HepG2 (cell line): ENCODE measurements around the gene MTR. TPM values are rescaled to one million over a fixed set of nuclear protein-coding genes. Genes with fewer than 3 reads are reported as not detected.

Experiments
- ATAC-seq: fragments of 200-7000 bp; cut with Tn5 transposase; 3 replicates; pipeline ENCODE4 v1.9.1; 2020; ENCODE audit warnings: mild to moderate bottlenecking, moderate library complexity
- BruUV-seq: library from RNA; stranded (reverse); fragments of 400-500 nt; replicated peaks from 2 replicates; lab custom pipeline; 2021; lab: Mats Ljungman, UMichigan
- CTCF ChIA-PET: fragments of 300-600 bp; formaldehyde crosslinking; extraction: SDS; loops from one replicate; lab custom pipeline; 2021; ENCODE audit warnings: low total read pairs, inconsistent platforms, low intra/inter-chr PET ratio; lab: Yijun Ruan, JAX
- POLR2A ChIA-PET: fragments of 350-600 bp; sonication (Branson Sonifier 250); formaldehyde crosslinking; loops from one replicate; lab custom pipeline; 2020; ENCODE audit warnings: antibody characterized with exemption, inconsistent platforms; lab: Yijun Ruan, JAX
- DNase-seq: peaks from one replicate; pipeline ENCODE4 v3.0.0-alpha.2; 2015; ENCODE audit warnings: low spot score
- FAIRE-seq: peaks from 3 replicates; lab custom pipeline; 2011; peaks lifted over from hg19 to GRCh38; lab: Jason Lieb, UNC
- H2AFZ ChIP-seq: one replicate; pipeline ENCODE4 v1.6.1; 2011; ENCODE audit warnings: low read length, inconsistent platforms
- H3K27ac ChIP-seq: fragments of 300-600 bp; 3 replicates; pipeline ENCODE4 v1.8.0; 2011; ENCODE audit warnings: mixed run types, mild to moderate bottlenecking, mixed read lengths, low read length, inconsistent platforms; ENCODE audit not compliant: insufficient read depth; ENCODE audit errors: extremely low read length
- H3K27me3 ChIP-seq, 2 experiments: fragments of 200-600 bp in 1 of 2; 2 replicates in 1 of 2; 3 replicates in 1 of 2; pipeline versions ENCODE4 v1.6.0 to v1.8.0; 2011; ENCODE audit warnings: low read length in 2 of 2, mild to moderate bottlenecking in 2 of 2, moderate library complexity in 2 of 2, inconsistent platforms in 1 of 2; ENCODE audit not compliant: insufficient read depth in 2 of 2, control insufficient read depth in 1 of 2
- H3K36me3 ChIP-seq, 2 experiments: fragments of 200-600 bp in 1 of 2; replicated peaks in 1 of 2; 2 replicates in 1 of 2; 3 replicates in 1 of 2; pipeline versions ENCODE4 v1.5.1 to v1.8.0; 2011; ENCODE audit warnings: low read length in 2 of 2, inconsistent platforms in 1 of 2; ENCODE audit not compliant: insufficient read depth in 2 of 2, control insufficient read depth in 1 of 2
- H3K4me1 ChIP-seq: 2 replicates; pipeline ENCODE4 v1.5.1; 2012; ENCODE audit warnings: low read length, inconsistent platforms; ENCODE audit not compliant: insufficient read depth
- H3K4me2 ChIP-seq: 2 replicates; pipeline ENCODE4 v1.6.0; 2011; ENCODE audit warnings: low read depth, low read length, inconsistent platforms
- H3K4me3 ChIP-seq, 3 experiments: fragments of 200-600 bp in 1 of 3; sonication (generic), shearing (Covaris generic) in 1 of 3; replicated peaks in 1 of 3; 2 replicates each; pipeline ENCODE4 v1.5.1; 2011 to 2016; ENCODE audit warnings: low read length in 3 of 3, inconsistent platforms in 2 of 3, low read depth in 2 of 3, mild to moderate bottlenecking in 2 of 3, control low read depth in 1 of 3, mixed read lengths in 1 of 3; ENCODE audit not compliant: insufficient read depth in 1 of 3
- H3K79me2 ChIP-seq: one replicate; pipeline ENCODE4 v1.6.1; 2011; ENCODE audit warnings: low read length, inconsistent platforms; ENCODE audit not compliant: insufficient read depth
- H3K9ac ChIP-seq: 2 replicates; pipeline ENCODE4 v1.6.0; 2011; ENCODE audit warnings: mild to moderate bottlenecking, low read depth, low read length, inconsistent platforms; ENCODE audit not compliant: insufficient read depth
- H3K9me3 ChIP-seq: 2 replicates; pipeline ENCODE4 v1.5.1; 2012; ENCODE audit warnings: mild to moderate bottlenecking, low read length
- H4K20me1 ChIP-seq: 2 replicates; pipeline ENCODE4 v1.6.0; 2011; ENCODE audit warnings: inconsistent platforms, mild to moderate bottlenecking, low read length, moderate library complexity; ENCODE audit not compliant: insufficient read depth
- FOXO1 ChIP-seq: sonication (generic); formaldehyde crosslinking; IDR thresholded peaks from 2 replicates; pipeline ENCODE4 v1.4.0; 2020; ENCODE audit warnings: missing genetic modification reagents
- REST ChIP-seq, 2 experiments: IDR thresholded peaks; 2 replicates each; pipeline ENCODE4 v1.6.1; 2011 to 2012; ENCODE audit warnings: low read length in 2 of 2, borderline replicate concordance in 1 of 2, low read depth in 1 of 2, mild to moderate bottlenecking in 1 of 2, moderate library complexity in 1 of 2
- ZBTB44 ChIP-seq: sonication (generic); formaldehyde crosslinking; IDR thresholded peaks from 2 replicates; pipeline ENCODE4 v1.4.0; 2020; ENCODE audit warnings: missing genetic modification reagents
- ZFP41 ChIP-seq: sonication (generic); formaldehyde crosslinking; IDR thresholded peaks from 2 replicates; pipeline ENCODE4 v1.4.0; 2020; ENCODE audit warnings: mild to moderate bottlenecking, missing genetic modification reagents, borderline replicate concordance
- ZFY ChIP-seq: sonication (generic); formaldehyde crosslinking; IDR thresholded peaks from 2 replicates; pipeline ENCODE4 v1.4.0; 2020; ENCODE audit warnings: missing genetic modification reagents
- ZNF558 ChIP-seq: sonication (generic); formaldehyde crosslinking; IDR thresholded peaks from 2 replicates; pipeline ENCODE4 v1.9.0; 2022; ENCODE audit warnings: mild to moderate bottlenecking, missing genetic modification reagents, borderline replicate concordance
- ZNF678 ChIP-seq: sonication (generic); formaldehyde crosslinking; IDR thresholded peaks from 2 replicates; pipeline ENCODE4 v1.4.0; 2020; ENCODE audit warnings: mild to moderate bottlenecking, missing genetic modification reagents
- WGBS: methylation state at CpG from one replicate; pipeline ENCODE4 v1.1.6; 2017; ENCODE audit warnings: low lambda C conversion rate; 5-methylcytosine and 5-hydroxymethylcytosine counted together
- in situ Hi-C: cut with HindIII; loops from 2 replicates; pipeline ENCODE4 v1.10.0; 2017; ENCODE audit warnings: low pct_unique_long_range_greater_than_20kb; ENCODE audit not compliant: extremely low pct_ligation_motif_present
- intact Hi-C: fragments of 100-400 bp; cut with micrococcal nuclease; formaldehyde crosslinking; loops from one replicate; pipeline ENCODE4 v1.10.0; 2022; ENCODE audit not compliant: unreplicated experiment
- polyA plus RNA-seq, 8 experiments: library from polyadenylated mRNA; depleted of rRNA in 3 of 8; stranded (reverse) in 7 of 8; unstranded in 1 of 8; fragments of >200 nt; fragmentation: Illumina TruSeq in 4 of 8; extraction: Trizol in 4 of 8; gene quantifications; 2 replicates each; pipeline versions ENCODE4 v1.2.1 to v1.2.3, GENCODE V29; 2011 to 2016; ENCODE audit warnings: low read depth in 4 of 8, missing spikeins in 1 of 8, mixed read lengths in 1 of 8; ENCODE audit not compliant: insufficient read depth in 1 of 8
- total RNA-seq, 5 experiments: library from RNA; depleted of rRNA; stranded (reverse); fragments of >200 nt; fragmentation: Illumina TruSeq; extraction: Trizol; gene quantifications; 2 replicates each; pipeline ENCODE4 v1.2.3, GENCODE V29; 2016; ENCODE audit warnings: low read depth in 1 of 5

MTR gene
- total and polyA plus RNA-seq, 2 of the 13 experiments (the other 11 are each of a cell fraction or from before 2014, with no cell fraction given) = 16.3 to 36.1 TPM

GRCh38 chr1:236746785-236747184 is 48.3 kb upstream of the MTR start:
- no peak overlapping the region for H3K4me2 ChIP-seq
- no peak overlapping the region for H3K4me3 ChIP-seq
- FAIRE-seq (no peak), ATAC-seq (no peak), DNase-seq (no peak)
- intact Hi-C loops = no loop called here
- POLR2A ChIA-PET = no interaction called here
- H3K79me2 ChIP-seq = no peaks in the 10 kb centered on the region
- peaks cover 0 to 29% of the 10 kb centered on the region in 2 experiments; a peak in 3 of 5 replicates for H3K27me3 ChIP-seq
- 26% methylated on average over 5 of the region's 5 CpGs for WGBS
- no peaks in the 10 kb centered on the region for H3K9me3 ChIP-seq
- BruUV-seq = no TSS peak
- H4K20me1 ChIP-seq = no peaks in the 10 kb centered on the region
- no peaks in the 10 kb centered on the region for H3K36me3 ChIP-seq
- H3K4me1 ChIP-seq = no peaks in the 10 kb centered on the region
- in situ Hi-C loops = no loop called here
- TF ChIP-seq ZNF558 (CRISPR knock-in tag) (no peak), ZNF678 (no peak), FOXO1 (CRISPR knock-in tag) (no peak), REST (IDR thresholded peaks at IDR 0.05; ENCODE audit: borderline replicate concordance in 1 of 2, low read depth in 1 of 2, low read length in 2 of 2) (no peak), ZFP41 (no peak), ZBTB44 (CRISPR knock-in tag) (no peak), ZFY (no peak)
- TF ChIP-seq, all 625 proteins: peak for 0
- H3K27ac ChIP-seq = no peak overlapping the region
- H2AFZ ChIP-seq = no peak overlapping the region
- no peak overlapping the region for H3K9ac ChIP-seq
- CTCF ChIA-PET = no interaction called here
